Neural progenitor cell (in vitro differentiated cells): ENCODE measurements around the gene TTLL8.

Experiments
- CTCF ChIP-seq: fragments of 200-600 bp; sonication (generic); IDR thresholded peaks from 2 replicates; pipeline ENCODE4 v1.5.1; 2017; ENCODE audit warnings: antibody characterized with exemption, mild to moderate bottlenecking
- EZH2 ChIP-seq: fragments of 200-600 bp; sonication (generic); IDR thresholded peaks from 2 replicates; pipeline ENCODE4 v1.6.1; 2017; ENCODE audit warnings: antibody characterized with exemption, mild to moderate bottlenecking, moderate library complexity
- EZH2phosphoT487 ChIP-seq: fragments of 200-600 bp; sonication (generic); IDR thresholded peaks from 2 replicates; pipeline ENCODE4 v1.6.1; 2017; ENCODE audit warnings: antibody characterized with exemption

GRCh38 chr22:50092342-50092741, 34.2 kb upstream of the TTLL8 start:
- TF ChIP-seq CTCF (no peak), EZH2 (no peak), EZH2phosphoT487 (no peak)
